HG02759 (cell line): Measurements from ENCODE around the gene KAZN.

Experiments
- ATAC-seq: cut with Tn5 transposase; IDR thresholded peaks from one replicate; pipeline ENCODE4 v1.9.1; 2021; ENCODE audit warnings: mild to moderate bottlenecking, moderate library complexity; ENCODE audit not compliant: unreplicated experiment

The KAZN gene

GRCh38 chr1:15064217-15064929 is 465.9 kb downstream of the KAZN start:
- ATAC-seq = no peak

DNA sequence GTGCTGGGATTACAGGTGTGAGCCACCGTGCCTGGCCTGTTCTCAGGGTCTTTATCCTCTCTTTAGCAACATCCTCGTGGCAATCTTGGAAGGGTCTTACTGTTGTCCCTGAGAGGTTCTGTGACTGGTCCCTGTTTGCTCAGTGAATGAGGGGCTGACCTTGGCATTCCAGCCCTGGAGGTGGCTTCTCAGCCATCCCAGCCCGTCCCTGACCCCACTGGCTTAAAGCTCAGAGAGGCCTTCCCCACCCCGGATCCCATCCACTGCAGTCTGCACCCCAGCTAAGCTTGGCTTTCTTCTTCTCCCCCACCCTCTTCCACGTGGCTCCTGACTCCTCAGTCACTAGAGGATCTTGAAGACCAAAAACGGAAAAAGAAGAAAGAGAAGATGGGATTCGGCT is 466.8 kb downstream of the KAZN start:
- no peak for ATAC-seq

- no peak for ATAC-seq
These were observed 467.3 kb downstream of the KAZN start for GRCh38 chr1:15065736-15066135.

GRCh38 chr1:15066191-15066590 is 467.7 kb downstream of the KAZN start:
- ATAC-seq = no peak

- no peak for ATAC-seq
These were observed 468.7 kb downstream of the KAZN start for GRCh38 chr1:15067148-15067547.

DNA sequence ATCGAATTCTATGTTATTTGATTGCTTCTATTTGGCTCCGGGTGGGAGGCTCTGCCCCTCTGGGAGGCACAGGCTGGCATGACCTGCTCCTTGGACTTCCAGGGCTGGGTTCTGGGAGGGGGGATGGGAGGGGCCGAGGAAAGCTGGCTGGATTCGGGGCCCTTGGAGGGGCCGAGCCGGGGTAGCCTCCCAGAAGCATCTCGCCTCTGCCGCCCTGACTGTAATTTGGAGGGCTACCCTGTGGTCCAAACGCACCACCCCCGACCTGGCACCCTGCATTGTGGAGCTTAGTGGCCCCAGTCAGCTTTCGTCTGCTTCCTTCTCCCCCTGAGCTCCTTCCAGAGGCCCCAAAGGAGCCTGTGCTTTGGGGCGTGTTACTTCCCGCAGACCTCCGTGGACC is 469.7 kb downstream of the KAZN start:
- no peak for ATAC-seq

GRCh38 chr1:15068997-15069396 is 470.5 kb downstream of the KAZN start:
- no peak for ATAC-seq

- no peak for ATAC-seq
These were observed 471.8 kb downstream of the KAZN start for GRCh38 chr1:15070145-15070748.

DNA sequence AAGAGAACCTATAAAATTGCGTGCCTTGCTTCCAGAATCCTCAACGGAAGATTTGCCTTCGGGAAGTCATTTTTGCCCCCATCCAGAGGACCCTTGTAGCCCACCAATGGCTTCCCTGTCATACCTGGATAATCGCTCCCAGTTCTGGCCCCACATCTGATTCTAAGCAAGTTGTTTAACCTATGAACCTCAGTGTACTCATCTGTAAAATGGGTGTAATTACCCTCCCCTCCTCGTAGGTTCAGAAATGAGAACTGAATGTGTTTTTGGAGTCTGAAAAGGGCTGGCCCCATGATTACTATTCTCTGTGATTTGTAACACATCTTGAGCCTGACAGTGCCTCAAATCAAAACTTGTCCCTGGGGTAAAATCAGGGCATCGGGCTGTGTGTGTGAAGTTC is 473.5 kb downstream of the KAZN start:
- ATAC-seq = no peak

DNA sequence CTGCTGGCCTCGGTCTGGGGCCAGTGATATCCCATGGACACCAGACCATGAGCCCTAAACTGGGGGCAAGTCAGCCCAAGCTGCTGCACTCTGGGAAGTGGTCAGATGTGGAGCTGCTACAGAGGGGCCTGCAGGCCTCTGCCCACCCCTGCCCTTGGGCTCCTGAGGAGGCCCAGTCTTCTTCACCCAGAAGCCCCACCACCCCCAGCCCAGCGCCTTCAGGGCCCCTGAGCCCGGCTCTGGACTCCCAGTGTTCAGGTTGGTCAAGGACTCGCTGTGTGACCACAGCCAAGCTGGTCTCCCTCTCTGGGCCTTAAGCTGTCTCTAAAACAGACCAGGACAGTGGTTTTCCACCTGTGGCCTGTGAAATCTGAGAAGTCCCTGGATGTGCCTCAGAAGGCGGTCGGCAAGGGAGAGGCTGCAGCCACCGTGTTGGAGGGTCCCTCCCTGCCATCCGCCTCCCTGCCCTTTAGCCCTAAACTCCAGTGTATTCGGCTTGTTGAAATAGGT is 475.4 kb downstream of the KAZN start:
- ATAC-seq = no peak

GRCh38 chr1:15075175-15075574 is 476.7 kb downstream of the KAZN start:
- no peak for ATAC-seq

DNA sequence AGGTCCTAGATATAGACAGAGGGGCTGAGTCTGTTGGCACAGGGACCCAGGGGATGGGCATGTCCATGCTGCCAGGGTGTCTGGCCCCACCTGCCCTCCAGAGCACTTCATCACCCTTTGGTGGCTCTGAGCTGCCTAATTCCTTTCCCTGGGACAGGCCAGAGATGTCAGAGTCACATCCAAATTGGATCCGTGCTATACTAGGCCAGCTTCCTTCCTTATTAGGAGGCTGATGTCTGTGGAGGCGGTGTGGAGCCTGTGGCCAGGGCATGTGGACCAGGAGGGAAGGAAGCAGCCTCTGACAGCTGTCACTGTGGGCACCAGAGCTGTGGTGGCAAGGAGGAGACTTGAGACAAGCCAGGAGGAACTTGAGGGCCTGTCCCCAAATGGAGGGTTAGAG is 477.3 kb downstream of the KAZN start:
- ATAC-seq = no peak

DNA sequence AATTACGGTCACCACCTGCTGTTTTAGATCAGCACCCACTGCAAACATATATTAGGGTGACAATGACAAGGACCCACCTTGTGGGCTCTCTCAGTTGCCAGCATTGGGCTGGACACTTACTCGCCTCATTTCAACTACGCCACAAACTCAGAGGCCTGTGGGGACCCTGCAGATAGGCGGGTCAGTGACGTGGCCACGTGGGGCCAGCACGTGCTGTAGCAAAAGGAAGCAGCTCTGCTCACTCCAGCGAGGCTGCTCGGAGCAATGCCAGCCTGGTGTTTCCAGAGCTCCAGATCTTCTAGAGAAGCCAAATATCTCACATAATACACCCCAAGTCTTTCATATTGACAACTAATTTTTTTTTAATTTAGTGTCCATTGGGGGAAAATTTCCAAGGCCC is 478.3 kb downstream of the KAZN start:
- ATAC-seq = no peak

- no peak for ATAC-seq
These were observed 478.9 kb downstream of the KAZN start for GRCh38 chr1:15077384-15077783.

DNA sequence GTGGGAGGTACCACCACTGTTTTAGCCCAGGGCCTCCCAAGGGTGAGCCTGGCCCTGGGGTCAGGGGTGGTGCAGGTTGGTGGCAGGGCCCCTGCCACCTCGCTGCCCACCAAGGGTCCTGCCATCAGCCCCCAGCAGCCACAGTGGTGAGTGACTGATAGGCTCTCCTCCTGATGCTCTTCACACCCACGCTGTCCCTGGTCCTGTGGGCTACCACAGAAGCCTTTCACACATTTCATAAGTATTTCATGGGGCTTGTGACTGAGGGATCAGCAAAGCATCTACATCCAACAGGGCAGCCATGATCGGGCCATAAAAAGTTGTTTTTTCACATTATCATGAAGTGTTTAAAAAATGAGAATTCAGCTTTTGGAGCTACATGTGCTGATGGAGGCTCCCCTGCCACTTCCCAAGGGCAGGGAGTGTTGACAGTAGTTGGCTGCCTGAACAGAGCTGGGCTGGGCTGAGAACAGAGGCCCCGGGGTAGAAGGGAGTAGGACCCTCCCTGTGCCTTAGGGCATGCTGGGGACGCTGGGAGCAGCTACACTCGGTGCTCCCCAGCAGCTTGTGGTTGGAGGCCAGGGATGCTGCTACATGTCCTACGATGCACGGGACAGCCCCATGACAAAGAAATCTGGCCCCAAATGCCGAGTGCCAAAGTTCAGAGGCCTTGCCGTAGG is 482.0 kb downstream of the KAZN start:
- ATAC-seq = no peak

DNA sequence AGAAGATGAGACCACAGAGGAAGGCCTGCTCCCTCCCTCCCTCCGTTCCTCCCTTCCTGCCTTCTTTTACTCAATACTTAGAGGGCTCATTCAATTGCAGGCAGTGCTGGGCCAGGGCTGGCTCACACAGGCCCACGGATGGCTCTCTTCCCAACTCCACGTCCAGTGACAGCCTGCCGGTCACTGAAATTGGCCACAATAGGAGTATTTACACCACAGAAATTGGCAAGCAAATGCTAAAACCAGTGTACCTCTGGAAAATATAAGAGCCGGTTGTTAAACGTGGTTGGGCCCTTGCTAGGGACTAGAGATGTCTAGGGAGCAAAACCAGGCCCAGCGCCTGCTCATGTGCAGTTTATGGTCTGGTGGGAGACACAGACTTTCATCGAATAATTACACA is 482.6 kb downstream of the KAZN start:
- ATAC-seq = no peak

- ATAC-seq = no peak
These were observed 485.1 kb downstream of the KAZN start for GRCh38 chr1:15083578-15083977.

GRCh38 chr1:15088281-15088971 is 489.9 kb downstream of the KAZN start:
- ATAC-seq = no peak

DNA sequence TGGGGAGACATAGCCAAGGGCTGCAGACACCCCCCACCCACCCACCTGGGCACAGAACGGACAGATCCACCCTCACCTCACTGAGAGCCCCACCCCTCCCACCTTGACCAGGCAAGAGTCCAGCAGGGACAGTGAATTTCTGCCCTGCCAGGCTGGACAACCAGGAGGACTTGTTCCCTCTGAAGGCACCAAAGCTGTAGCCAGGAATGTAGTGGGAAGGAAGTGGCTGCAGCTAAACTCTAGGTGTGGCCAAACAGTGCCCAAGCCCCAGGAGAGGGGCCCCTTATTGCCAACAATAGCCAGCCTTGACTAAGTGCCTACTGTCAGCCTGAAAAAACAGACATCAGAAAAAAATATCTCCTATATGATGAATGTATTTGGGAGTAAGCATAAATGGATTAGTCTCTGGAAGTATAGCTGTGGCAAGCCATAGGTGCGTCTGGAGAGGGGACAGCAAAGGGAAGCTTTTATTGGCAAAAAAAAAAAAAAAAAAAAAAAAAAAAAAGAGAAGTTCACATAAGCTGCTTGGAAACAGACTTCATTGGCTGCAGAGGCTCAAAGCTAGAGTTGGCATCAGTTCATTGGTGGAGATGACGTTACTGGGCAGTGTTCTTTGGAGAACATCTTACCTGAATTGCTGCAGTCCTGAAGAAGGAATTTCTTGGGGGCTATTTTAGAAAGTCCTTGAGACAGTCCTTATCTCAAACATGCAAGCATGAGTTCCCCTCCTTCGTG is 490.9 kb downstream of the KAZN start:
- no peak for ATAC-seq

DNA sequence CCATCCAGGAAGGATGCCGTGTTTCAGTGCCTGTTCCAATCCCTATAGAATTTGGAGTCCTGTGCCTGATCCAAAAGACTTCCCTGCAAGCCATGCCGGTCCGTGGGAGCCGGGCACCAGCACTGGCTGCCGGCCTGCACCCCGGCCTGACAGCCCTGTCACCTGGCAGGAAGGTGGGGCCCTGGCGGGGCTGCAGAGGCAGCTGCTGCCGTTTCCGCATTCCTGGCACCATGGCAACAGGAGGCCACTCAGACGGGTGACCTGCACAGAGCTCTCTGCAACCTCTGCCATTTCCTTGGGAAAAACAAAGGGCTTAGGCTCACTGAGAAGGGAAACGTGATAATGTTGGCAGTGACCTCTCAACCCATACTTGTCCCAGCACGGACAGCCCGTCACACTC is 491.9 kb downstream of the KAZN start:
- ATAC-seq = no peak

- ATAC-seq = no peak
These were observed 495.6 kb downstream of the KAZN start for GRCh38 chr1:15094056-15094455.
